Stimulated activated CD8-positive, alpha-beta memory T cell treated with anti-CD3 and anti-CD28 coated beads, Interleukin-15, amount 100 ng/mL, for 4 hours (primary cell): Measurements from ENCODE around the gene MXRA8.
A peak's percentile ranks its signal among the peaks of the same experiment; 100 is the strongest.
"Not testable (repeated sequence)": the region's sequence is repeated elsewhere in the genome, so short reads cannot be mapped to it uniquely, and the experiment has no call there.

ENCODE experiments used
- DNase-seq, 2 donors: peaks; one replicate each; pipeline ENCODE4 v3.0.0-alpha.2; 2020; ENCODE audit warnings: low read depth in 2 of 2

MXRA8 gene

DNA sequence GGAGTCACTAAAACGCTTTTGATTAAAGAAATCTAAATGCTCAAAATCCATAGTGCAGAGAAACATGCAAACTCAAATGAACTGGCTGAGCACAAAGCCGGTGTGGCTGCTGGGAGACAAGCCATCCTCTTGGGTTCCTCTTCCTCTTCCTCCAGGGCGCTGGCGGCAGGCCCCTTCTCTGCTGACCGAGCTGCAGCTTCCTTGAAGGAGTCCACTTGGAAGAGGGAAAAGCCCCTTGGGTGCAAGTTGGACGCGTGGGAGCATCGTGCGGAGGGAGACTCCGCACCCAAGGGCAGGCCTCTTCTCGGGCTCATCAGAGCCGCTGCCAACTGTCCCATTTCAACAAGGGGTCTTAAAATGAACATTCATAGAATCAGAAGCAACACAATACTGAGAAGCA, 32.9 kb upstream of the MXRA8 start:
- no peak for DNase-seq

- no peak for DNase-seq
Observed at GRCh38 chr1:1390675-1391074, 32.3 kb upstream of the MXRA8 start.

DNA sequence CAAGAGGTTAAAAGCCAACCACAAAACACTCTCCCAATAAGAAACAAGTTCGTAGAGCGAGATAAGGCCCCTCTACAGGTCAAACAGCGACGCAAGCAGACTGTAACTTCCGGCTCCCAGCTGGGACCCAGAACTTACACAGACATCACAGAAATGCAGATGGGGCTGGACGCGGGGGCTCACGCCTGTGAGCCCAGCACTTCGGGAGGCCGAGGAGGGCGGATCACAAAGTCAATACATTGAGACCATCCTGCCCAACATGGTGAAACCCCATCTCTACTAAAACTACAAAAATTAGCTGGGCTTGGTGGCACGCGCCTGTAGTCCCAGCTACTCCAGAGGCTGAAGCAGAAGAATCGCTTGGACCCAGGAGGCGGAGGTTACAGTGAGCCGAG, 29.7 kb upstream of the MXRA8 start:
- no peak for DNase-seq

GRCh38 chr1:1387098-1388077, 29.0 kb upstream of the MXRA8 start:
- no peak for DNase-seq

DNA sequence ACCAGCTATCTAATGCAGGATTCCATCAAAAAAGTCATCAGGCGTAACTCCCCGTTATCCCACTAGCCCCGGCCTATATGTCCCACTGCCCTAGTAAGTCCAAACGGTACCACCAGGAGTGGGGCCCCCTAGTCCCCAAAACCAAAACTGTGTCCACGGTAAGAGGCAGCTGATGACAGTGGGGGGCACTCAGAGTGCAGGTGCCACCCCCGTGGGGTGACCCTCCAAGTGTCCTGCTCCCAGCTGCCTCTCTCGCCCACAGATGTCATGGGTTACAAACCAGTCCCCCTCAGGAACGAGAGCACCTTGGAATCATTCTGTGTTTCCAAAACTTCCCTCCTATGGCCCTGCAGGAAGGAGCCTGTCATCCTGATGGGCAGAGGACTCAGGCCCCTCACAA, 27.6 kb upstream of the MXRA8 start:
- no peak for DNase-seq

- DNase-seq = not testable (repeated sequence)
Observed at GRCh38 chr1:1385339-1385738, 27.0 kb upstream of the MXRA8 start.

DNA sequence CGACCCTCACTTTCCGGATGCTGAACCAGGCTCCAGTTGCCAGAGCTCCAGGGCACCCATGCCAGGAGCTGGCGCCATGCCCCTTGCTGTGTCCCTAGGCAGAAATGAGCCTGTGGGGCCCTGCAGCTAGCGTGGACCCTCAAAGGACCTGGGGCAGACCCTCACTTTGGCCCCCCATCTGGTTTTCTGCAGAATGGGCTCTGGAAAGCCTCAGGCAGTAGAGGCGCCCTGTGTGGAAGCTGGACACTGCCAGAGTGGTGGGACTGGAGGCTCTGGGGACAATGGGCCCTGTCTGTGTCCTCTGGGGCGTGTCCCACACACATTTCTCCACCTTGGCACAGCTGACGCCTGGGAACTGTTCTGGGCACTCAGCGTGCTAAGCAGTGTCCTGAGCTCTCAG, 22.9 kb upstream of the MXRA8 start:
- no peak for DNase-seq

DNA sequence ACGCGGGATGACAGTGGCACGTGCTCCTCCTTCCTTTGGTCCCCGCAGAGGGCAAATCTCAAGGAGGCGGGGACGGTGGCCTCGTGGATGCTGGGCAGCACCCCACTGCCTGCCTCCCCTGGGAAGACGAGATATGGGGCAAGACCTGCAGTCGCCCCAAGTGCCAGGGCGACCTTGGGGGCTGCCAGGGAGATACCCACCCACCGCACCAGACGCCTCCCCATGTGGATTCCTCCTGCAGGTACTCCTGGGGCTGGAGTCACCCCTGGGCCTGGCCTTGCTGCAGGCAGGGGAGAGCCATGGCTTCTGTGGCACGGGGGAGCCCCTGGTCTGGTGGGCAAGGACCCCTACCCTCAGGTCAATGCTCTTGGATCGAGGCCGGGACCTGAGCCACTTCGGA, 22.5 kb upstream of the MXRA8 start:
- no peak for DNase-seq

- no peak for DNase-seq
Observed at GRCh38 chr1:1377540-1378205, 19.3 kb upstream of the MXRA8 start.

DNA sequence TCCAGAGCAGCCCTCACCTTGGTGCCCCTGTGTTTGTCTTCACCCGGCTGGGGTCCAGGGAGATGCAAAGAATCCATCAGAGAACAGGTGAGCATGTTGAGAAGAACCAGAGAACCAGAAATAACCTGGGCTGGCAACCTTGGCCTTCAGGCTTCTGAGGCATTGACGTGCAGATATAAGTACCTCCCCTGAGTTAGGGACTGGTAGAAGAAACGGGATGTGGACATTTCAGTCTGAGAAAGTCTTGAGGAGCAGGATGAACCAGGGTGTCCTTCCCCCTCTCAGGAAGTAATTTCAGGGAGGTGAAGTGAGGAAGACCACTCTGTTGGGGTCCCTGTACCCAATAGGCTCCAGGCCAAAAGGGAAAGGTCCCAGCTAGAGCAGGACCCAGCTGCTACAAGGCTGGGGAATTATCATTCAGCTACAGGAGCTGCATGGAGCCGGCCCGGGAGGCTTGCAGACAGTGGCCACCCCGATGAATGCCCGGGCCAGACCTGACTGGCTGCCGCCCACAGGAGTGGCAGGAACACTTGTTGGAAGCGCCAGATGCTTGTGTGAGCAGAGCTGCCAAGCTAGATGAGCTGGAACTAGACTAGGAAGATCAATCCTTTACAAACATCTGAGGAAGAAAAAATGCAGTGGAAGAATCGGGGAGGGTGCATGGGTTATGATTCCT, 18.3 kb upstream of the MXRA8 start:
- DNase-seq = no peak

- DNase-seq = peak; percentile 88 to 92
Observed at GRCh38 chr1:1374929-1375662, 16.7 kb upstream of the MXRA8 start, which contains the start of gene AURKAIP1. TSS of gene AURKAIP1 (minus strand) at chr1:1375207. CDS start at chr1:1374756, 451 bp downstream.

DNA sequence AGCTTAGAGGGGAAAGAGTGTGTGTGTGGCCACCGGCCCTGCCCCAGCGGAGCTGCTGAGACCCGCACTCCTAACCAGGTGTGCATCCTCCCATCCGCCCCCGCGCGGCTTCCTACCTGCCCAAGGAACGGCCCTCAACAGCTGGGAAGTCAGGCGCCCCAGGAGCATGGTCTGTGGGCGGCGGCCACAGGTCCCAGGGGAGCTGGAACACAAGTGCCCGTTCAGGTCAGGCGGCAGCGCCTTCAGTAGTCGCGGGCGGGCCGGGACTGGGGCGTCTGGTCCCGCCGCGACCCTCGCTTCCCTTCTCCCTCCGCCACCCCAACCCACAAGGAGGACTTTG, 16.2 kb upstream of the MXRA8 start:
- no peak for DNase-seq

GRCh38 chr1:1373815-1374588, 15.6 kb upstream of the MXRA8 start:
- DNase-seq = no peak

DNA sequence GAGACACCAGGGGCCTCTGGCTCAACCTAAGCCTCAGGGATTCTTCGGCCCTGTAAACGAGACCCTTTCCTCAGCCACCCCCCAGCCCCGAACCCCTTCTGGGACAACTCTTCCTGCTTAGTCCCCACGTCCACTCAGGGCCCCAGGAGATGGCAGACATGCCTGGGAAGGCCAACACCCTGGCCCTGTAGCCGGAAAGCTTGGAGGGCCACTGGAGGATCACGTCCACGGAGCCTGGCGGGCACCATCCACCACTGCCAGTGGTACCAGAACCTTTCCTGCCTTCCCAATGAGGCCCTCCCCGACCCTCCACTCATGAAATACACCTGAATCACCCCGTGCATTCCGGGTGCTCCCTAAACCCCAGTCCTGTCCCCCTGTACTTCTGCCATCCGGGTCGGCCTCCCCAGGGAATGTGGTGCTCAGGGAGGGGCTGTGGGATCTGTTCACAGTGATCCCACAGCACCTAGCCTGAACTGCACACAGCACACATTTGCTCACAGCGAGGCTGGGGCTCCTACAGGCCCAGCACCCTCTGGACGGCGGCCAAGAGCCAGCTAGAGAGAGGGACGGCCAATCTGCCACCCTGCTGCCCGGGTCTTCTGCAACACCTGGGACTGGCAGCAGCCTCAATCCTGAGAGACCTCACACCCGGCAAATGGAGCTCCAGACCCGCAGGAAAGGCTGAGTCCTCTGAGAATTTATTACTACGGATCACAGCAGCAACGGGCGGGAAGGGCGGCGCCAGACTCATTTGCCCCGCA, 14.9 kb upstream of the MXRA8 start:
- no peak for DNase-seq

GRCh38 chr1:1371746-1372711, 13.7 kb upstream of the MXRA8 start:
- peak; percentile 50 to 59 for DNase-seq

DNA sequence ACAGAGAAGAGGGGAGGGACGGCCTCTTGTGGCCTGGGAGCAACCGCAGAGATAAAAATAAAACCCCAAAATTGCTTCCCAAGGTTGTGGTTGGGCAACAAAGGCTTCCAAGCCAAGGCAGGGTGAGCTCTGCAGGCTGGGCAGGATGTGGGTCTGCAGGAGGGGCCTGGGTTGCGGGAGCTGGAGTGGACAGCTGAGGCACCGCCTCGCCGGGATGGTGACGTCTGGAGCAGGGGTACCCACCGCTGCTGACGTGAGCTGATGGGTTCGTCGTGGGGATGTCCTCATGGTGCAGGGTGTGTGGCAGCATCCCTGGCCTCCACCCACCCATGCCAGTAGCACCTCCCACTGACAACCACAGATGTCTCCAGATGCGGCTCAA, 13.0 kb upstream of the MXRA8 start:
- DNase-seq = peak in 1 of 2 donors; percentile 13

- DNase-seq = no peak
Observed at GRCh38 chr1:1370771-1371300, 12.5 kb upstream of the MXRA8 start.

DNA sequence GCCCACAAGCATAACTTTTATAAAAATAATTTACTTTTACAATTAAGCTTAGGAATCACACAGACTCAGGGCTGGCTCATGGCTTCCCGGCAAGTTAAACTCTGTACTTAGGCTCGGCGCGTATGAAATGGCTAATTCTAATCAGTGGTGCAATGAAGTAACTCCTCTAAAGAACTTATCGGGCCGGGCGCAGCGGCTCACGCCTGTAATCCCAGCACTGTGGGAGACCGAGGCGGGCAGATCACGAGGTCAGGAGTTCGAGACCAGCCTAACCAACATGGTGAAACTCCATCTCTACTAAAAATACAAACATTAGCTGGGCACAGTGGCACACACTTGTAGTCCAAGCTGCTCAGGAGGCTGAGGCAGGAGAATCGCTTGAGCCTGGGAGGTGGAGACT, 11.7 kb upstream of the MXRA8 start:
- not testable (repeated sequence) for DNase-seq

- DNase-seq = no peak
Observed at GRCh38 chr1:1367315-1367714, 9.0 kb upstream of the MXRA8 start.
